HuH-7 (cell line): ENCODE results near the gene NDFIP2.
"Not testable (repeated sequence)": the region's sequence is repeated elsewhere in the genome, so short reads cannot be mapped to it uniquely, and the experiment has no call there.

Experiments used
- DNase-seq: peaks from one replicate; pipeline ENCODE4 v3.0.0; 2011; ENCODE audit warnings: low spot score

NDFIP2 gene

DNA sequence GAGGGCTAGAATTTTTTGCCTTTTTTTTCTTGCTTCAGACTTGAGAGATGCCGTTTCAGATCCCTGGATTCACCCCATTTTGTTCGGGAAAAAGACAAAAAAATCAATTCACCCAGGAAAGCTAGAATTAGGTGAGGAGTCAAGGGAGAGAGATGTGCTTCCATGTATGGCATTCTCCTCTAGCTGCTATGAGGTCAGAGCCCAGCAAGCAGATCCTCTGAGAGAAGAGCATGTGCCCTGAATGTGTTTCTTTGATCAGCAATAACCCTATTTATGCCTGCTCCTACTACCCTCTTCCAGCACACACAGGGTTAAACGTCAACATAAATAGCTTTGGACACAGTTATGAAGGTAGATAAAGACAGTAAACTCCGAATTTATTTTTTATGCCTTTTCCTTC lies 53.6 kb downstream of the NDFIP2 start:
- DNase-seq = no peak

DNA sequence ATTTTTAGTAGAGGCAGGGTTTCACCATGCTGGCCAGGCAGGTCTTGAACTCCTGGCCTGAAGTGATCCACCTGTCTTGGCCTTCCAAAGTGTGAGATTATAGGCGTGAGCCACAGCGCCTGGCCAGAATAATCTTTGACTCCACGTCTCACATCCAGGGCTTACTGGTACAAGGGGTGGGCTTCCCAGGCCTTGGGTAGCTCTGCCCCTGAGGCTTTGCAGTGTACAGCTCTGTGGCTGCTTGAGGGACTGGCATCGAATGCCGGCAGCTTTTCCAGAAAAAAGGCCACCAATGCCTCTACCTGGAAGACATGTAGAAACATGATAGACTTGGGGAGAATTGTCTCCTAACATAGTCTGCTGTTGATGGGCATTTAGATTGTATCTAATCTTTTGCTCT lies 57.8 kb downstream of the NDFIP2 start:
- no peak for DNase-seq

DNA sequence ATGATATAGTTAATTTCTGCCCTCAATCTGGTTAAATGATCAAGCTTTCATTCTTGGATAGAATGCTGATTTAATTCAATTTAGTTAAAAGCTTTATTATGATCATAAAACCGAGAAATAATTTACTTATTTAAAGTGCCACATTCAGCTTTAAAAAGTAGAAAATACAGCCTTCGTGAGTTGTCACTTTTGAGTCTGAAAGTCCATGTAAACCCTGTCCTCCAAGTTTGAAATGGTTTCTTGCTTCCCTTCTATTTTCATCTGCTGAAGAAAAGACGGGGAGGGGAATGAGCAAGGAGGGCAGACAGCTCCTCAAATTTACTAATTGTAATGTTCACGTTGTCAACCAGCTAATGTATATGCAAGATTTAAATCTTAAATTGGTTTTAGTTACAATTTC lies 59.5 kb downstream of the NDFIP2 start:
- no peak for DNase-seq

DNA sequence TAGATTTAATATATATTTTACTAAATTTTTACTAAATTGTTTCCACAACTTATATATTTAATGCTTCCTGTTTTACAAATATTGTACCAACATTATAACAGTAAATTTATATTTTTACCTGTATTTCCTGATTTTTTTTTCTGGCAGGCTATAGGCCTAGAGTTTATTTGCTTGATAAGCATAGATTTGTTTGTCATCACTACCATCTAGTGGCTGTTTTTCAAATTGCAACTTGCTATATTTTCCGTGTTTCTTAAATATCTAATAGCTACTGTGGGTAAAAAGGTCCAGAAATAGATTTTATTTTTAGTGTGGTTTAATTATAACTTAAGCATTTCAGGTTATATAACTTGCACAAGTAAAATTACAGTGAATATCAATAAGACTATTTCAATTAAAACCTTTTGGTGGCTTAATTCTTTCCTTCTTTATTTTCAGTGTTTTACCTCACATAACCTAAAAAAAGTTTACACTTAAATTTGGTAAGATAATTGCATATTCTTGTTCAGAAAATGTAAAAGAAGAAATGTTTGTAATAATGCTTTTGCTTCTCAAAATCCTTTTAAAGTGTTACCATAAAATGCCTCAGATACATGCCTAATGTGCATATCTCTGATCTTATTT lies 60.6 kb downstream of the NDFIP2 start:
- DNase-seq = peak; percentile 4

DNA sequence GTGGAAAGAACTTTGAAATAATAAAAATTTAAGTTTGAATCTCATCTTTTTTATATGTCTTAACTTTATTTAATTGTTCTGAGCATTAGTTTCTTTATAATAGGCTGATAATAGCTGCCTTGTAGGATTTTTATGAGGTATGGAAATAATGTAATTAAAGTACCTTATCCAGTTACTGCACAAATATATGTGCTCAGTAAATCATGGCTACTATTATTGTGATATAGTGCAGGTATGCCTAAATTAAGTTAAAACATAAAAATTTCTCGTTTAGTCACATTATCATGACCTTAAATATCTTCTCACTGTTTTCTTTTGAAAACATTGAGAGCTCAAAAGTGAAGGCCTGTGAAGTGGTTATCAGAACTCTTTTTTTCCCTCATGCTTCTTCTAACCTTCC lies 62.9 kb downstream of the NDFIP2 start:
- DNase-seq = no peak

DNA sequence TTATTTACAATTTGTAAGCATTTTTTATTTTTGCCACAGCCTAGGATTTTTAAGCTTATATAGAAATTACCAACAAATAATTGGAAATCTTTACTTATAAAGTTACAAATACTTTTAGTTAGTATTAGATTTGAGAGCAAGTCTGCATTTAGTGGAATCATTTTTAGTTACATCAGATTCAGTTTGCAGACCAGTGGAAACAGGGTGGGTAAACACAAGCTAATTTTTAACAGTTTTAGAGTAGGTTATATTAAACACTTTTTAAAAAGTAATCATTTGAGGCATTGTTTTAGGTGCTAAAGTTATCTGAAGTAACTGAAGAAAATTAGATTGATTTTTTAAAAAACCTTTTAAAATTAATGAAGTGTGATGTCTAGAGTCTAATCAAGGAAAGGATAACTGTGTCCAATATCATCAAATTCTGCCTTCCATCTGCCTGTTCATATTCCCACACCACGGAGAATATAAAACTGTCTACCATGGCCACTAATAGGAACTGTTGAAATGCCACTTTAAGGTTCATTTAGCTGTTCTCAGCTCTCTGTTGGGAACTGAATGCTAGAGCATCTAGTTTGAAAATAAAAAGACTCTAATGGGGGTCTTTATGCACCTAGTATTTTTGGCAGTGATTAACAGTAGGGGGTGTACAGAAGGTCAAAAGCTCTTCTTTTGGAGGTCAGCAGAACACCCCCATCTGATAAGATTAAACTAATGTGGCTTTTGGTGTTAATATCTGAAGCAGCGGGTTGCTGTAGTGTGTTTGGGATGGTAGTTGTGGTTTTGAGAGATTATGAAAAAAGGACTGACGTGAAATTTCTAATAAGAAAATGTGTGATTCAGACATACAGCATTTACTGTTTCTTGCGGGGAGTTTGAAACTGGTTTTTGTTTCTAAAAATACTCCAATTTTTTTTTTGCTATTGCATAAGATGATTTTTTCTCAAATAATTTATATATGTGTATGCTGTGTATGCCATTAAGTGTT lies 66.5 kb downstream of the NDFIP2 start:
- DNase-seq = no peak

DNA sequence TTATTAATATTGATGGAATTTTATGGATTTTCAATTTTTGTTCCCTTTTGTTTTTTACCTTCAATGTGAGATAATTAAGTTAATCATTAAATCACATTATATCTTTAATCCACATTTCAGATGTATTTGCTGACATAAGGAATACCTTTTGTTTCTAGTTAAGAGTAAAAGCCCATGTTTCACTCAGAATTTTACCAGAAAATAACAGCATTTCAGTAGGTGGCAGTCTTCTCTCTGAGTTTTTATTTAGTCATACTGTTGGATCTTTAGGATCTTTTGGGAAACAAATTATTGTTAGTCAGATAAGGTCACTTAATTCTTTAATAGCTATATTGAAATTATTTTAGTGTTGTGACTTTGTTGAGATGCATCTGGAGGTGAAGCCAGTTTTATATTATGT lies 67.9 kb downstream of the NDFIP2 start:
- DNase-seq = no peak

DNA sequence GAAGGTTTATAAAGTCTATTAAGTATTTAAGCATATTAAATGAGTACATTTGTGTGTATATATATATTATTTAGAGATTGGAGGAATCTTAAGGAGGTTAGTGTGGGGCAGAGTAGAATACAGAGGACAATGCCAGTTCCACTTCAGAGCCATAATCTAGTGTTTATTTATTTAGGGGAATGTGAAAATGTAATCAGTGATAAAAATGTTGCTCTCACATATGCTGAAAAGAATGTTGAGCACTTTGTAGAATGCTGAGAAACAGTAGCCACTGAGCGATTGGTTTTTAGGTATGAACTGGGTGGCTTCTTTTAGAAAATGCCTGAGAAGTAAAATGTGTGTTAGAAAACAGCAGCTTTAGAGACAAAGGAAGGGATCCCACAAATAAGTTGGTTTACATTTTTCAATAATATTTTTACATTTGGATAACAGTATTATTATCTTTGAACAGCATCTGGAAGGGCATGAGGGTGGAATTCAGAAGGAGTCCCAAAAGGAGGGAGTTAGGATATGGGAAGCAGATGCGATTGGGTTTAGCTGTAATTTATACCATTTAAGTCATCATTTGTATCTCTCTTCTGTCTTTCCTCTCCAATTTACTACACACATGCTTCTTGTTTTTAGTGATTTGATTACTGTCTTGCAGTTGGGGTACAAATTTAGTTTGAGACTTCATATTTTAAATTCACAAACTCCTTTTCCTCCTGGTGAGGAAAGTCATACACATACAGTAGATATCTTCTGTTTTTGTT lies 68.6 kb downstream of the NDFIP2 start:
- no peak for DNase-seq

DNA sequence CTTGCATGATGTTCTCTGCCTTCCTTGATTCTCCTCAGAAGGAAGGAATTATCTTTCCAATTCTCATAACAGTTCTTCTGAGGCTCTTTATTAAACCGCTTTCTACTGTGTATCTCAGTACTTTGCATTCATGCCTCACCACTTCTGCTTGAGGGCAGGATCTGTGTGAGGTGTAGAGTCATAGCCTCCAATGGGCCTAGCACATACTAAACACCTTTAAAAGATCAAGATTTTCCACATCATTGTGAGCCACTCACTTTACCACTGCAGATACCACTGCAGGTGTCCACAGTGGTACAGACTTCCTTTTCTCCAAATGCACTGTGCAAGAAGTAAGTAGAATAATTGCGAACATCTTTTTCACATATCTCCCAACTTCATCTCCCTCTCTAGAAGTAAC lies 76.7 kb downstream of the NDFIP2 start:
- no peak for DNase-seq

DNA sequence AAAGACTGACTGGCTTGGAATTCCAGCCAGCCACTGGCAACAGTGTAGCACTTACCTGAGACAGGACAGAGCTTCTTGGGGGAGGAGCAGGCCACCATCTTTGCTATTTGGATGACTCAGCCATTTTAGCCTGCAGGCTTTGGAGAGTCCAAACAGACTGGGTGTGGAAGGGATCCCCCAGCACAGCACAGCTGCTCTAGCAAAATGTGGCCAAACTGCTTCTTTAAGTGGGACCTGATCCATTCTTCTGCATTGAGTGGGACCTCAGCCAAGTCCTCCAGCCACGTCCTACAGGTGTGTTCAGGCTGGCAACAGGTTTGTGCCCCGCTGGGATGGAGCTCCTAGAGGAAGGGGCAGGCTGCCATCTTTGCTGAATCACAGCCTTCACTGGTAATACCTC lies 80.0 kb downstream of the NDFIP2 start:
- no peak for DNase-seq

DNA sequence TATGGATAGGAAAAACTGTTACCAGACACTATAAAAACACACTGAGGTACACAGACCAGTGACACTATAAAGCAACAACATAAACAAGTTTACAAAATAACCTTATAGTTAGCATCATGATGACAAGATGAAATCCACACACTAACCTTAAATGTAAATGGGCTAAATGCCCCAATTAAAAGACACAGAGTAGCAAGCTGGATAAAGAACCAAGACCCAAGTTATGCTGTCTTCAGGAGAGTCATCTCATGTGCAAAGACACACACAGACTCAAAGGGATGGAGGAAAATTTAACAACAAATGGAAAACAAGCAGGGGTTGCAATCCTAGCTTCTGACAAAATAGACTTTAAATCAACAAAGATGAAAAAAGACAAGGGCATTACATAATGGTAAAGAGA lies 81.6 kb downstream of the NDFIP2 start:
- no peak for DNase-seq

DNA sequence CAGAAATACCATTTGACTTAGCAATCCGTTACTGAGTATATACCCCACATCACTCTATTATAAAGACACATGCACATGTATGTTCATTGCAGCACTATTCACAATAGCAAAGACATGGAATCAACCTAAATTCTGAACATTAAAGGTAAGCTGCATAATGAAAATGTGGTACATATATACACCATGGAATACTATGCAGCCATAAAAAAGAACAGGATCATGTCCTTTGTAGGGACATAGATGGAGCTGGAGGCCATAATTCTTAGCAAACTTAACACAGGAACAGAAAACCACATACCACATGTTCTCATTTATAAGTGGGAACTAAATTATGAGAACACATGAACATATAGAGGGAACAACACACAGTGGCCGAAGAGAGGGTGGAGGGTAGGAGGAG lies 85.2 kb downstream of the NDFIP2 start:
- DNase-seq = no peak

DNA sequence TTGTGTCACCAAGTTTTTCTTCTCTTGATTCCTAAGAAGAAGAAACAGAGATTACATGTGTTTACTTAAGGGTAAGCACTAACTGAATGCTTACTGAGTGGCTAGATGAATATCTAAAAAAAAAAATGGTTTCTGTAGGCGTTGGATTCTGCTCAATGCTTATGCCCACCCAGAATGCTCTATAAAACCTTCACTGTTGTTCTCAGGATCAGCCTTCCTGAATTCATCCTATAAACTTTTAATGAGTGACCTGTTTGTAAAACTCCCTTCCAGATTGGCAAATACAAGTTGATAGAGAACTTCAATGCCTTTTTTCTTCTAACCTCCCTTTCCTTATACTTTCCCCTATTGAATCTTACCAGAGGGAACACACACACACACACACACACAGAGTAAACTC lies 90.2 kb downstream of the NDFIP2 start:
- no peak for DNase-seq

DNA sequence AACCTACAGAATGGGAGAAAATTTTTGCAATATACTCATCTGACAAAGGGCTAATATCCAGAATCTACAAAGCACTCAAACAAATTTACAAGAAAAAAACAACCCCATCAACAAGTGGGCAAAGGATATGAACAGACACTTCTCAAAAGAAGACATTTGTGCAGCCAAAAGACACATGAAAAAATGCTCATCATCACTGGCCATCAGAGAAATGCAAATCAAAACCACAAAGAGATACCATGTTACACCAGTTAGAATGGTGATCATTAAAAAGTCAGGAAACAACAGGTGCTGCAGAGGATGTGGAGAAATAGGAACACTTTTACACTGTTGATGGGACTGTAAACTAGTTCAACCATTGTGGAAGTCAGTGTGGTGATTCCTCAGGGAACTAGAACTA lies 92.9 kb downstream of the NDFIP2 start:
- not testable (repeated sequence) for DNase-seq

DNA sequence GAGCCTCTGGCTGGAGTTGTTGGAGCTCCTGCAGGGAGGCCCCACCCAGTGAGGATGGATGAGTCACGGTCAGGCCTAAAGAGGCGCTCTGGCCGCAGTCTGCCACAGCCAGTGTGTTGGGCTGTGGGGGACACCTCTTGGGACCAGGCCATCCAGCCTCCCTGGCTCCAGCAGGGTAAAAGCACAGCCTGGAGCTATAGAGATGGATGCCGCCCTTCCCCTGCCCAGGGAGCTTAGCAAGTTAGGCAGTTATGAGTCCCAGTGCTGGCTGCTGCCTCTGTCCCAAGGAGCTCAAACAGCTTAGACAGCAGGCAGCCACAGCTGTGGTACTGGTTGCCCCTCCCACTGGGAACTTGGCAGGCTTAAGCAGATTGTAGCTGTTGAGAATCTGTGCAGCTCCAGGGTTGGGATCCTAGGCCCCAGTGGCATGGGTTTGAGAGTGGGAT lies 100.9 kb downstream of the NDFIP2 start:
- no peak for DNase-seq

DNA sequence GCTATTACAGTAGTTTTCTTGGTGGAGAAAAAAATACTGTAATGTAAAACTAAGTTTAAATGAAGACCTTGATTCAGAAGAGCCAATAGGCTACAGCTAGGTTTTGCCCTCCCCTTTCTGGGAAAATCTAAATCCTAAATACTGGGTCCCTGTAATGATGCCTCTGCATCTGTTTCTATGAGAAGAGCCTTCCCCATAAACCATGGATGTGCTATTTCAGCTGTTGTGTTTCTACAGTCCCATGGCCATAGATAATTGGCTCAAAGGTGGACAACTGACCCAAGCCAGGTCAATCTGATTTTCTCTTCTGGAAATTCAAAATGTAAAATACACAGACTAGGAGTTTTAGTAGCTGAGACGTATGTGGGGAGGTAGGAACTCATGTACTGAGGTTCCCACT lies 101.9 kb downstream of the NDFIP2 start:
- no peak for DNase-seq

DNA sequence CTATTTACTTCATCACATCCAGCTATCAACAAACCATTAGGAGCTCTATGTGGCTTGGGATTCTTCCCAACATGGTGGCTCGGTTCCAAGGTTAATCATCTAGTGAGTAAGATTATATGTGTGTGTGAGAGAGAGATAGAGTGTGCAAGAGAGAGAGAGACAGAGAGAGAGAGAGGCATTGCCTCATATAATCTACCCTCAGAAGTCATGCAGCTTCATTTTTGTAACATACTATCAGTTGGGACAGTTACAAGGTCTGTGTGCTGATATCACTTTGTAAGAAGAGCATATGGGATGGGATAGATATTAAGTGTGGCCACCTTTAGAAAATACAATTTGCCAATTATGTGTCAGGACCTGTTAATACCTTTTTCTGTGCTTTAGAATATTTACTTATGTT lies 104.1 kb downstream of the NDFIP2 start:
- no peak for DNase-seq

DNA sequence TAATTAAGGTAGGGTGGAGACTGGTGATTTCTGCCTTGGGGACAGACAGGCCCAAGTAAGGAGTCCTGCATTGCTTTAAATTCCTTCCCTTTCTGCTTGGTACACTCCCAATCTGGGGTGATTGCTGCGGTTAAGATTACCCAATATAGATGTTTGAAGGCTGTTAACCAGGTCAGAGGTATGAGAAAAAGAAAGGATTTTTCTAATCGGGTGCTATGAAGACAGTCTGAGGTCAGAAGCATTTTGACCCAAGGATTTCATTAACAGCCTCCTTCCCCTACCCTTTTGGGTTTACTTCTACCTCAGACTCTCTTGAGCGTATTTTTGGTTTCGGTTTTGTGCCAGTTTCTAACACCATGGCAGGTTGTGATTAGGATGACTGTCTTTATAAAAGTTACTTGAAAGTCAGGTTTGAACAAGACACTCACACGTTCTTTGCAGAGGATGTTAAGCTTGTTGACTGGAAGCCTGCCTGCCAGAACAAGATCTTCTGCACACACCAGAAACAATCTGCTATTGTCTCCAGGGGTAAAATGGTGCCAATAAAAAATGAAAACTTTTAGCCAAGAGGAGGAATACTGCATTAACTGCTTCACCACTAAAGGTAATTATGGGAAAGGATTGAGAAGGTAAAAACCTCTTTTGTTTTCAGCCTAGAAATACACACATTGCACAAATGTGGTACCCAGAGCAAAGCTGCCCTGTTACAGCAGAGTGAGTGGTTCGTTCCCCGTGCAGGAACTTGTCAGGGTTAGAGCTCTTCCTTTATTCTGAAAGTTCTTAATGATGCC lies 108.8 kb downstream of the NDFIP2 start:
- DNase-seq = no peak

DNA sequence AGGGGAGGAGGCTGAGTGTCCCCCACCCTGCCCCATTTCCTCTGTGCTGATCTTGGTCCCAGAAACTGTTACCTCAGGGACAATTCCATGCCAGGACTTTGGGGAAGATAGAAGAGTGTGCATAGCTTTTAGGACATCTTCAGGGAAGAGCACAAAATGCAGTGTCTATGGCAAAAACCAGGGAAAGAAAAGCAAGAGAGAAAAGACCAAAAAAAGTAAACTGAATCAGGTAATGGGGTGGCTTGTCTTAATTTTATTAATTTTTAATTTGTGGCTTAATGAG lies 109.4 kb downstream of the NDFIP2 start:
- DNase-seq = no peak

DNA sequence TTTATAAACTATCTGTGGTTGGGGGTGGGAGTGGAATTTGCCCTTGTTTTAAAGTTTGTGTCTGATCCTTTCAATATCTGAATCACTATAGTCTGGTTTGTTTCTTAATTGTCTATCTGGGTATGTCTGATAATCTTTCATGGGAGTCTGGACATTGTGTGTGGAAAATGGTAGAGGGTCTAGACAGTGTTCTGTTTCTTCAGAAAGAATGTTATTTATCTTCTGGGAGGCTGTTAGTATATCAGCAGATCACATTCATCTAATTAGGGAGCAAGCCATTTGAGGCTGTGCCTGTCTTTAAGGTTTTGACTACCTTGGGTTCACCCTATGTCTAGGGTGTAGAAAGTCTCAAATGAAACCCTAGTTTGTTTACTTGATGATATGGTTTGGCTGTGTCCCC lies 110.5 kb downstream of the NDFIP2 start:
- DNase-seq = no peak

DNA sequence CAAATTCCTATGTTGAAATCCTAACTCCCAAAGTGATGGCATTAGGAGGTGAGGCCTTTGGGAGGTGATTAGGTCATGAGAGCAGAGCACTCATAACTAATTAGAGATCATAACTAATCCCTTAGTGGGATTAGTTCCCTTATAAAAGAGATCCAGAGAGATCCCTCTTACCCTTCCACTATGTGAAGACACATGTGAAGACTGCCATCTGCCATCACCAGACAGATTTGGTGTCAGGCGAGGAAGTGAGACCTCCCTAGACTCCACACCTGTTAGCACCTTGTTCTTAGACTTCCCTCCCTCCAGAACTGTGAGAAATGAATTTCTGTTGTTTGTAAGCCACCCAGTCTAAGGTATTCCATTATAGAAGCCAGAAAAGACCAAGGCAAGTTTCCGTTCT lies 112.2 kb downstream of the NDFIP2 start:
- no peak for DNase-seq

DNA sequence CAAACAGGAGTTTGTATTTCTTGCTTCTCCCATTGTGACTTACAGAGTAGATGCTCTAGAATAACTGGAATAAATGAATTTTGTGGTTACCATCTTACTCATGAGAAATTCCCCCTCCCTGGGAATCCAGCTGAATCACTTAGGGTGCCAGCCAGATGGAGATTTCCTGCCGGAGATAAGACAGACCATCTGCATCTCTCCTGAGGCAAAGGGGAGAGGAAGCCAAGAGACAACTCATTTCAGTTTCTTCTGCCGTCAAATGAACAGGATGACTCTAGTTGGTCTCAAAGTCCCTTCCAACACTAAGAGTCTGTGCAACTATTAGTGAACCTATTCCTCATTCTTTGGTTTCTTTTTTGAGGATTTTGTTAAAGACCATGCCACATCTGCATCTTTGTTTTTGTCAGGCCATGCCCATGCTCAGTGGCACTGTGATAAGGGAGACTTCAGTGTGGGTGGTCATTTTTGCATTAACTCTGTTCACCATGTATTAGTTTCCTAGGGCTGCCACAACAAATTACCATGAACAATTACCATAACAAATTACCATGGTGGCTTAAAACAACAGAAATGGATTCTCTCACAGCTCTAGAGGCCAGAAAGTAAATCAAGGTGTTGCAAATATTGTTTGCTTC lies 112.8 kb downstream of the NDFIP2 start:
- no peak for DNase-seq
